Osteocyte (in vitro differentiated cells): ENCODE data around the gene TRIP6. TPM values are rescaled to one million over a fixed set of nuclear protein-coding genes. Genes with fewer than 3 reads are reported as not detected.
A peak's percentile ranks its signal among the peaks of the same experiment; 100 is the strongest.

Source experiments
- DNase-seq: peaks from one replicate; pipeline ENCODE4 v3.0.0; 2021; ENCODE audit warnings: mixed read lengths; ENCODE audit not compliant: unreplicated experiment; ENCODE audit errors: extremely low spot score
- H3K27ac Mint-ChIP-seq: one replicate; pipeline ENCODE4 v1.8.0; 2021; ENCODE audit warnings: mild to moderate bottlenecking, mixed read lengths; ENCODE audit not compliant: unreplicated experiment
- H3K27me3 Mint-ChIP-seq: one replicate; pipeline ENCODE4 v1.8.0; 2021; ENCODE audit warnings: mixed read lengths; ENCODE audit not compliant: unreplicated experiment
- H3K36me3 Mint-ChIP-seq: one replicate; pipeline ENCODE4 v1.8.0; 2021; ENCODE audit warnings: mixed read lengths; ENCODE audit not compliant: unreplicated experiment
- H3K4me1 Mint-ChIP-seq: one replicate; pipeline ENCODE4 v1.8.0; 2021; ENCODE audit warnings: mixed read lengths; ENCODE audit not compliant: unreplicated experiment
- H3K4me3 Mint-ChIP-seq: one replicate; pipeline ENCODE4 v1.8.0; 2021; ENCODE audit warnings: mild to moderate bottlenecking, moderate library complexity, mixed read lengths; ENCODE audit not compliant: unreplicated experiment
- H3K9me3 Mint-ChIP-seq: one replicate; pipeline ENCODE4 v1.8.0; 2021; ENCODE audit warnings: mixed read lengths; ENCODE audit not compliant: unreplicated experiment
- CTCF ChIP-seq: fragments of 200-600 bp; sonication (generic); IDR thresholded peaks from 2 replicates; pipeline ENCODE4 v1.5.0; 2021; ENCODE audit warnings: antibody characterized with exemption, mild to moderate bottlenecking, moderate library complexity
- total RNA-seq: library from RNA; stranded (reverse); gene quantifications from 2 replicates; pipeline ENCODE4 v1.2.1, GENCODE V29; 2021

Gene TRIP6
- total RNA-seq, 1 donor from 2014 or later = 123 TPM

- Mint-ChIP-seq H3K27me3 (no peaks in the 10 kb centered on the region), H3K36me3 (peaks cover 49% of the 10 kb centered on the region), H3K9me3 (no peaks in the 10 kb centered on the region), H3K27ac (no peak overlapping the region), H3K4me1 (peaks cover 50% of the 10 kb centered on the region), H3K4me3 (no peak overlapping the region)
- DNase-seq = no peak
- no peak for TF ChIP-seq CTCF
These were observed 10.8 kb downstream of the TRIP6 start for GRCh38 chr7:100878013-100878412.

GRCh38 chr7:100878685-100879084 lies 11.5 kb downstream of the TRIP6 start:
- H3K9me3 Mint-ChIP-seq = no peaks in the 10 kb centered on the region
- no peaks in the 10 kb centered on the region for H3K27me3 Mint-ChIP-seq
- no peak for DNase-seq
- H3K36me3 Mint-ChIP-seq = peaks cover 49% of the 10 kb centered on the region
- peak overlapping the region; percentile 2 for H3K27ac Mint-ChIP-seq
- no peak for TF ChIP-seq CTCF
- no peak overlapping the region for H3K4me3 Mint-ChIP-seq
- H3K4me1 Mint-ChIP-seq = peaks cover 50% of the 10 kb centered on the region

- Mint-ChIP-seq H3K4me3 (no peak overlapping the region), H3K4me1 (peaks cover 41% of the 10 kb centered on the region), H3K27me3 (no peaks in the 10 kb centered on the region), H3K36me3 (peaks cover 49% of the 10 kb centered on the region), H3K27ac (no peak overlapping the region), H3K9me3 (no peaks in the 10 kb centered on the region)
- DNase-seq = no peak
- no peak for TF ChIP-seq CTCF
These were observed 12.6 kb downstream of the TRIP6 start for GRCh38 chr7:100879685-100880261.

GRCh38 chr7:100880645-100881044 lies 13.5 kb downstream of the TRIP6 start:
- no peak for TF ChIP-seq CTCF
- no peak overlapping the region for H3K27ac Mint-ChIP-seq
- DNase-seq = no peak
- H3K4me1 Mint-ChIP-seq = peaks cover 34% of the 10 kb centered on the region
- H3K27me3 Mint-ChIP-seq = no peaks in the 10 kb centered on the region
- no peaks in the 10 kb centered on the region for H3K9me3 Mint-ChIP-seq
- peaks cover 56% of the 10 kb centered on the region for H3K36me3 Mint-ChIP-seq
- H3K4me3 Mint-ChIP-seq = no peak overlapping the region

GRCh38 chr7:100881136-100881535 lies 13.9 kb downstream of the TRIP6 start:
- H3K36me3 Mint-ChIP-seq = peaks cover 60% of the 10 kb centered on the region
- no peaks in the 10 kb centered on the region for H3K9me3 Mint-ChIP-seq
- TF ChIP-seq CTCF = no peak
- no peak overlapping the region for H3K4me3 Mint-ChIP-seq
- H3K4me1 Mint-ChIP-seq = peaks cover 30% of the 10 kb centered on the region
- H3K27me3 Mint-ChIP-seq = no peaks in the 10 kb centered on the region
- no peak for DNase-seq
- no peak overlapping the region for H3K27ac Mint-ChIP-seq
